Measurements from ENCODE around the gene HAT1.
"Not testable (repeated sequence)": the region's sequence is repeated elsewhere in the genome, so short reads cannot be mapped to it uniquely, and the experiment has no call there.

Gene HAT1

GRCh38 chr2:171996021-171996420 is 73.8 kb downstream of the HAT1 start:
- no peak for DNase-seq (ENCODE audit: low read depth)
- in situ Hi-C loops (cut with HindIII; ENCODE audit: low sequenced_read_pairs): no loop called here
- no peak for TF ChIP-seq CTCF (IDR thresholded peaks at IDR 0.05; ENCODE audit: low read depth, low read length, missing control alignments)
- H3K4me3 ChIP-seq (ENCODE audit: low read depth, low read length): no peak overlapping the region

GRCh38 chr2:171997031-171997430 is 74.8 kb downstream of the HAT1 start:
- H3K4me3 ChIP-seq (ENCODE audit: low read depth, low read length); DNase-seq (ENCODE audit: low read depth); in situ Hi-C loops (cut with HindIII; ENCODE audit: low sequenced_read_pairs): not testable (repeated sequence)

- in situ Hi-C loops (cut with HindIII; ENCODE audit: low sequenced_read_pairs): no loop called here
- no peak for TF ChIP-seq CTCF (IDR thresholded peaks at IDR 0.05; ENCODE audit: low read depth, low read length, missing control alignments)
- peak overlapping the region; percentile 79 for H3K4me3 ChIP-seq (ENCODE audit: low read depth, low read length)
- DNase-seq (ENCODE audit: low read depth): no peak
Measured at GRCh38 chr2:171999161-171999560, 76.9 kb downstream of the HAT1 start.

- in situ Hi-C loops (cut with HindIII; ENCODE audit: low sequenced_read_pairs): loop anchor here (10.0 kb wide), 1 partner anchor 75 kb away; no protein-coding TSS in a partner anchor
- TF ChIP-seq CTCF (IDR thresholded peaks at IDR 0.05; ENCODE audit: low read depth, low read length, missing control alignments): no peak
- peak within 1 kb of the TSS; percentile 79 for H3K4me3 ChIP-seq (ENCODE audit: low read depth, low read length)
- DNase-seq (ENCODE audit: low read depth): peak; percentile 62
Measured at GRCh38 chr2:171999604-172000469, 77.6 kb downstream of the HAT1 start, which contains the start of gene METAP1D. METAP1D (plus strand) TSS chr2:171999953; CDS start chr2:171999970, 17 bp downstream.

- no peak for DNase-seq (ENCODE audit: low read depth)
- H3K4me3 ChIP-seq (ENCODE audit: low read depth, low read length): peak overlapping the region; percentile 79
- TF ChIP-seq CTCF (IDR thresholded peaks at IDR 0.05; ENCODE audit: low read depth, low read length, missing control alignments): no peak
- in situ Hi-C loops (cut with HindIII; ENCODE audit: low sequenced_read_pairs): loop anchor here (10.0 kb wide), 1 partner anchor 74 kb away; no protein-coding TSS in a partner anchor
Measured at GRCh38 chr2:172000696-172001361, 78.6 kb downstream of the HAT1 start.

- TF ChIP-seq CTCF (IDR thresholded peaks at IDR 0.05; ENCODE audit: low read depth, low read length, missing control alignments): no peak
- DNase-seq (ENCODE audit: low read depth): no peak
- in situ Hi-C loops (cut with HindIII; ENCODE audit: low sequenced_read_pairs): loop anchor here (10.0 kb wide), 1 partner anchor 67 kb away; no protein-coding TSS in a partner anchor
- no peak overlapping the region for H3K4me3 ChIP-seq (ENCODE audit: low read depth, low read length)
Measured at GRCh38 chr2:172007372-172007771, 85.1 kb downstream of the HAT1 start.
